HepG2 (cell line): ENCODE measurements around the gene HPCAL1. TPM values are rescaled to one million over a fixed set of nuclear protein-coding genes. Genes with fewer than 3 reads are reported as not detected.

ENCODE experiments used
- ATAC-seq: fragments of 200-7000 bp; cut with Tn5 transposase; 3 replicates; pipeline ENCODE4 v1.9.1; 2020; ENCODE audit warnings: mild to moderate bottlenecking, moderate library complexity
- BruUV-seq: library from RNA; stranded (reverse); fragments of 400-500 nt; replicated peaks from 2 replicates; lab custom pipeline; 2021; lab: Mats Ljungman, UMichigan
- CTCF ChIA-PET: fragments of 300-600 bp; formaldehyde crosslinking; extraction: SDS; loops from one replicate; lab custom pipeline; 2021; ENCODE audit warnings: low total read pairs, inconsistent platforms, low intra/inter-chr PET ratio; lab: Yijun Ruan, JAX
- POLR2A ChIA-PET: fragments of 350-600 bp; sonication (Branson Sonifier 250); formaldehyde crosslinking; loops from one replicate; lab custom pipeline; 2020; ENCODE audit warnings: antibody characterized with exemption, inconsistent platforms; lab: Yijun Ruan, JAX
- DNase-seq: peaks from one replicate; pipeline ENCODE4 v3.0.0-alpha.2; 2015; ENCODE audit warnings: low spot score
- FAIRE-seq: peaks from 3 replicates; lab custom pipeline; 2011; peaks lifted over from hg19 to GRCh38; lab: Jason Lieb, UNC
- H2AFZ ChIP-seq: one replicate; pipeline ENCODE4 v1.6.1; 2011; ENCODE audit warnings: low read length, inconsistent platforms
- H3K27ac ChIP-seq: fragments of 300-600 bp; 3 replicates; pipeline ENCODE4 v1.8.0; 2011; ENCODE audit warnings: mixed run types, mild to moderate bottlenecking, mixed read lengths, low read length, inconsistent platforms; ENCODE audit not compliant: insufficient read depth; ENCODE audit errors: extremely low read length
- H3K27me3 ChIP-seq, 2 experiments: fragments of 200-600 bp in 1 of 2; 2 replicates in 1 of 2; 3 replicates in 1 of 2; pipeline versions ENCODE4 v1.6.0 to v1.8.0; 2011; ENCODE audit warnings: low read length in 2 of 2, mild to moderate bottlenecking in 2 of 2, moderate library complexity in 2 of 2, inconsistent platforms in 1 of 2; ENCODE audit not compliant: insufficient read depth in 2 of 2, control insufficient read depth in 1 of 2
- H3K36me3 ChIP-seq, 2 experiments: fragments of 200-600 bp in 1 of 2; replicated peaks in 1 of 2; 2 replicates in 1 of 2; 3 replicates in 1 of 2; pipeline versions ENCODE4 v1.5.1 to v1.8.0; 2011; ENCODE audit warnings: low read length in 2 of 2, inconsistent platforms in 1 of 2; ENCODE audit not compliant: insufficient read depth in 2 of 2, control insufficient read depth in 1 of 2
- H3K4me1 ChIP-seq: 2 replicates; pipeline ENCODE4 v1.5.1; 2012; ENCODE audit warnings: low read length, inconsistent platforms; ENCODE audit not compliant: insufficient read depth
- H3K4me2 ChIP-seq: 2 replicates; pipeline ENCODE4 v1.6.0; 2011; ENCODE audit warnings: low read depth, low read length, inconsistent platforms
- H3K4me3 ChIP-seq, 3 experiments: fragments of 200-600 bp in 1 of 3; sonication (generic), shearing (Covaris generic) in 1 of 3; replicated peaks in 1 of 3; 2 replicates each; pipeline ENCODE4 v1.5.1; 2011 to 2016; ENCODE audit warnings: low read length in 3 of 3, inconsistent platforms in 2 of 3, low read depth in 2 of 3, mild to moderate bottlenecking in 2 of 3, control low read depth in 1 of 3, mixed read lengths in 1 of 3; ENCODE audit not compliant: insufficient read depth in 1 of 3
- H3K79me2 ChIP-seq: one replicate; pipeline ENCODE4 v1.6.1; 2011; ENCODE audit warnings: low read length, inconsistent platforms; ENCODE audit not compliant: insufficient read depth
- H3K9ac ChIP-seq: 2 replicates; pipeline ENCODE4 v1.6.0; 2011; ENCODE audit warnings: mild to moderate bottlenecking, low read depth, low read length, inconsistent platforms; ENCODE audit not compliant: insufficient read depth
- H3K9me3 ChIP-seq: 2 replicates; pipeline ENCODE4 v1.5.1; 2012; ENCODE audit warnings: mild to moderate bottlenecking, low read length
- H4K20me1 ChIP-seq: 2 replicates; pipeline ENCODE4 v1.6.0; 2011; ENCODE audit warnings: inconsistent platforms, mild to moderate bottlenecking, low read length, moderate library complexity; ENCODE audit not compliant: insufficient read depth
- FOXM1 ChIP-seq: sonication (generic); formaldehyde crosslinking; IDR thresholded peaks from 2 replicates; pipeline ENCODE4 v1.5.0; 2020; ENCODE audit warnings: missing genetic modification reagents
- ZNF687 ChIP-seq: sonication (generic); formaldehyde crosslinking; IDR thresholded peaks from 2 replicates; pipeline ENCODE4 v1.5.1; 2020; ENCODE audit warnings: mild to moderate bottlenecking, missing genetic modification reagents, moderate library complexity
- WGBS: methylation state at CpG from one replicate; pipeline ENCODE4 v1.1.6; 2017; ENCODE audit warnings: low lambda C conversion rate; 5-methylcytosine and 5-hydroxymethylcytosine counted together
- in situ Hi-C: cut with HindIII; loops from 2 replicates; pipeline ENCODE4 v1.10.0; 2017; ENCODE audit warnings: low pct_unique_long_range_greater_than_20kb; ENCODE audit not compliant: extremely low pct_ligation_motif_present
- intact Hi-C: fragments of 100-400 bp; cut with micrococcal nuclease; formaldehyde crosslinking; loops from one replicate; pipeline ENCODE4 v1.10.0; 2022; ENCODE audit not compliant: unreplicated experiment
- polyA plus RNA-seq, 8 experiments: library from polyadenylated mRNA; depleted of rRNA in 3 of 8; stranded (reverse) in 7 of 8; unstranded in 1 of 8; fragments of >200 nt; fragmentation: Illumina TruSeq in 4 of 8; extraction: Trizol in 4 of 8; gene quantifications; 2 replicates each; pipeline versions ENCODE4 v1.2.1 to v1.2.3, GENCODE V29; 2011 to 2016; ENCODE audit warnings: low read depth in 4 of 8, missing spikeins in 1 of 8, mixed read lengths in 1 of 8; ENCODE audit not compliant: insufficient read depth in 1 of 8
- total RNA-seq, 5 experiments: library from RNA; depleted of rRNA; stranded (reverse); fragments of >200 nt; fragmentation: Illumina TruSeq; extraction: Trizol; gene quantifications; 2 replicates each; pipeline ENCODE4 v1.2.3, GENCODE V29; 2016; ENCODE audit warnings: low read depth in 1 of 5

Gene HPCAL1
- total and polyA plus RNA-seq, 2 of the 13 experiments (the other 11 are each of a cell fraction or from before 2014, with no cell fraction given): 29.5 to 29.9 TPM

- no peaks in the 10 kb centered on the region for H4K20me1 ChIP-seq
- H3K27me3 ChIP-seq: peaks cover 7 to 24% of the 10 kb centered on the region in 2 experiments; a peak in 4 of 5 replicates
- no peak for FAIRE-seq
- TF ChIP-seq ZNF687 (CRISPR knock-in tag) (peak; percentile 19; the same call in 1 of the 2 replicates), FOXM1 (CRISPR knock-in tag) (no peak)
- no TSS peak for BruUV-seq
- intact Hi-C loops (loop anchor here (10.0 kb wide), 1 partner anchor 150 kb away; the partner anchor contains the start of gene RRM2), in situ Hi-C loops (loop anchor here (5.0 kb wide), 1 partner anchor 133 kb away; no protein-coding TSS in a partner anchor)
- H3K79me2 ChIP-seq: no peaks in the 10 kb centered on the region
- no peak overlapping the region for H2AFZ ChIP-seq
- ChIA-PET CTCF (no interaction called here), POLR2A (interaction anchor here (1.3 kb wide), 1 partner anchor 134 kb away, joined by 3 read pairs; no protein-coding TSS in a partner anchor)
- H3K36me3 ChIP-seq: no peaks in the 10 kb centered on the region
- ATAC-seq: no peak
- H3K4me3 ChIP-seq: no peak overlapping the region
- WGBS: 63% methylated on average over 14 of the region's 14 CpGs
- H3K27ac ChIP-seq: no peak overlapping the region
- H3K4me2 ChIP-seq: no peak overlapping the region
- H3K4me1 ChIP-seq: peaks cover 65% of the 10 kb centered on the region
- no peak for DNase-seq
- no peak overlapping the region for H3K9ac ChIP-seq
- no peaks in the 10 kb centered on the region for H3K9me3 ChIP-seq
These were observed 28.3 kb upstream of the HPCAL1 start for GRCh38 chr2:10274376-10274775.
